CD4-positive, alpha-beta T cell treated with Interleukin-10 for 1 hour (primary cell): ENCODE measurements around the gene RIPK1.
A peak's percentile ranks its signal among the peaks of the same experiment; 100 is the strongest.
"Not testable (repeated sequence)": the region's sequence is repeated elsewhere in the genome, so short reads cannot be mapped to it uniquely, and the experiment has no call there.

Experiments used
- DNase-seq: peaks from one replicate; pipeline ENCODE4 v3.0.0-alpha.2; 2020

Gene RIPK1

GRCh38 chr6:3137057-3137777 is 68.9 kb downstream of the RIPK1 start:
- DNase-seq = no peak

GRCh38 chr6:3137873-3138272 is 69.6 kb downstream of the RIPK1 start:
- not testable (repeated sequence) for DNase-seq

GRCh38 chr6:3138341-3138740 is 70.0 kb downstream of the RIPK1 start:
- no peak for DNase-seq

DNA sequence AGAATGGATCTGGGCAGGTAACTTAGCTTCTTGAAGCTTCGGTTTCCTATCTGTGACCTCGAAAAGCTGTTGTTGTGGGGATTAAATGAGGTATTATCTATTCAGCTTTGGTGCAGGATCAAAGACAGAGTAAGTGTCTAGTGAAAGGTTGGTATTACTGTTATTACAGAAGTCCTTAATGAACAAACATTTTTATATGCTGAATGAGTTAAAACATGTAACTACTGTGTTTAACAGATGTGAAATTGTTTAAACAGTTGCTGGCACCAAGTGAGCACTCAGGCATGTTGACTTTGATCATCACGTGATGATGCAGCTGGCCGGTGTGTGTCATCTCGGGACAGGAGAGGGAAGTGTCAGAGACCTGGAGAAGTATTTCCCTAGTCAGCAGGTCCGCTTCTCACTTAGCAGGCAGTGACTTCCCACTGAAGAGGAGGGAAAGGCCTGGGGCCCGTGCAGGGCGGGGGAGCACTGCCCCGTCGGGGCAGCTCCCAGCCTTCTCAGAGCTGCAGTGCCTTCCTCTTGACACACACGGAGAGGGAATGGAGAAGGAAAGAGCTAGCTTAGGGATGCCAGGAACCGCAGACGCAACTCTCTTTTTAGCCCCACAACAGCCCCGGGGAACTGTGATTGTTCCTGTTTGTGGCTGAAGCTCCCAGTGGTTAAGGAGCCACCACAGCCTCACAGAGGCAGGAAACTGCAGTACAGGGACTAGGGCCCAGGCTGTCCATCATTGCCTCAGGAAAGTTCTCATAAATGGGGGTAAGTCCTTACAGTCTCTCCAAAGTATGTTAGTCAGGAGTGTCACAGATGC is 71.0 kb downstream of the RIPK1 start:
- DNase-seq = no peak

- no peak for DNase-seq
Measured at GRCh38 chr6:3140201-3140600, 71.9 kb downstream of the RIPK1 start.

DNA sequence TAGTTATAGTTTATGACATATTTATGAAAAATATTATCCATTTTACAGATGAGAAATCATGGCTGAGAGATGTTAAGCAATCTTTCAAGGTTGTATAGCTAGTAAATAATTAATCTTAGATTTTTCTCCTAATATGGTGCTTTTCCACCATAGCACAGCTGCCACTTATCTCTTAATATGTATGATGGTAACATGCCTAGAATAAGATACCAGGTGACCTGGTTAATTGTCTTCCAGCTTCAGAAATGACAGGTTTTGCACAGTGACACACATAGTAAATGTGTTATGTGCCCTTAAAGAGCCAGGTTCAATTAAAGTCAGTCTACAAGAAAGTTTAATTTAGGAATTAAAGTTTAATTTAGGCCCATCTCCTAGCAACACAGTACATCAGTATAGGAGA is 74.2 kb downstream of the RIPK1 start:
- no peak for DNase-seq

GRCh38 chr6:3143158-3143557 is 74.9 kb downstream of the RIPK1 start:
- no peak for DNase-seq

GRCh38 chr6:3144571-3144970 is 76.3 kb downstream of the RIPK1 start:
- DNase-seq = no peak

DNA sequence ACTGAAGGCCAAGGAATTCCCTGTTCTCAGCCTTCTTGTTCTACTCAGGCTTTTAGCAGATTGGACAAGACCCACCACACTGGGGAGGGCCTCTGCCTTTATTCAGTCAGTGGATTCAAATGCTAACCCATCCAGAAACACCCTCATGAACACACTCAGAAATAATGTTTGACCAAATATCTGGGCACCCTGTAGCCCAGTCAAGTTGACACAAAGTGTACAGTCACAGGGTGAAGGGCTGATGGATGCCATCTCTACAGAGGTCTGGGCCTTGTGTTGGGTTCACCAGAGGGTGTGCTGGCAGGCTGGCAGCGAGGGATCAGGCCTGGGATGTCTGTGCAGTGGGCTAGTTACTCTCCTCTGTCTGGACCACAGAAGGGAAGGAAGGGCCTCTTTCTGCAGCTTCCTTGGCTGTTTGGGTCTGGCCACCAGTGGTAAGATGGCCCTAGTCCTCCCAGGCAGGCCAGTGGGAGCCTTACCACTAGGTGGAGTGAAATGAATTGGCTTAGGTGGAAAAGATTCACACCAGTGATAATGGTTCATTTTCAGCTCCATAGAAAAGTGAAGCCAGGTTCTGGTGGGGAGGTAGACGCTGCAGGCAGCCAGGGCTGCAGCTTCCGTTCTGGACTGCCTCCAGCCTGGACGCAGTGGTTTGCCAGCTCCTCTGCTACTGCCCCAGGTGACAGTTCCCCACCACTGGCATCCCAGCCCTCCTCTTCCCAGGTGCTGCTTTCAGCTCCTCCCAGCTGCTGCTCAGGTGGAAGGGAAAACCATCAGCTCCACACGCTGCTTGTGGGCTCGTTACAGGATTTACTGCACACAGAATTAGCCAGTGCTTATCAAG is 79.8 kb downstream of the RIPK1 start:
- no peak for DNase-seq

DNA sequence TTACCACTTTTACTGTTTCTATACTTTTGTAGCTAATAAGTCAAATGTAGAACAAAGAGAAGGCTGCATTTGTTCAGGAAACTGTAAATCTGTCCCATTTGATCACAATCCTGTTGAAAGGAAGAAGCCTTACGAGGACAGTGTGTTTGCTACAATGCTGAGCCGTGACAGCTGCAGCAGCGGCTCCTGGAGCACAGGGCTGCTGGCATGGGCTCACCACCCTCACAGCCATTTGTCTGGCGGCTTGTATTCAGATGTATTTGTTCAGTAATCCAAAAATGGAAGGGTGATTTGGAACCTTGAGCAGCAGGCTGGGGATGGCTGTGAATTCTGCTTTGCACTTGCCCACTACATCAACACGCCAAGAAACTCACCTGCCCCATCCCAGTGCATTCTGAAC is 83.4 kb downstream of the RIPK1 start:
- DNase-seq = no peak

DNA sequence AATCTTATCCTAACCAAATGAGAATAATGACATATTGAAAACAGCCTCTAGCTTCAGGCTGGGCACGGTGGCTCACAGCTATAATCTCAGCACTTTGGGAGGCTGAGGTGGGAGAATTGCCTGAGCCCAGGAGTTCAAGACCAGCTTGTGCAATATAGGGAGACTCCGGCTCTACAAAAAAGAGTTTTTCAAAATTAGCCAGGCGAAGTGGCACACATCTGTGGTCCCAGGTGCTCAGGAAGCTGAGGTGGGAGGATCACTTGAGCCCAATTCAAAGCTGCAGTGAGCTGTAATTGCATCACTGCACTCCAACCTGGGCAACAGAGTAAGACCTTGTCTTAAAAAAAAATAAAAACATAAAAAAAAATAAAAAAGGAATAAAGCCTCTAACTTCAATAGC is 84.4 kb downstream of the RIPK1 start:
- DNase-seq = no peak

DNA sequence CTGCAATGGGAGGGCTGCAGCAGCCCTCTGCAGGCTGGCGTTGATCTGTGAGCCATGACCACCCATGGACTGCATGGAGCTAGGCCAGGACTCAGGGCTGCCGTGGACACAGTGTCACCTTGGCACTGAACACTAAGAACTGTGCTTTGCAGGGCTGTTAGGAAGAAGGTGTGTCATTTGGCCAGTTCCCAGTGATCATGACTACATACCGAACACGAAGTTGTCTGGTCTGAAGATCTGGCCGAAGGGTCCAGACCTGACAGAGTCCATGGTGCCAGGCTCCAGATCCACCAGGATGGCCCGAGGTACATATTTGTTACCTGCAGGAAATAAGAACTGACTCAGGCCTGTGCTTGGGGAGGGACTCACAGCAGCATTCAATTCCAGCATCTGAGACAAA is 87.1 kb downstream of the RIPK1 start:
- not testable (repeated sequence) for DNase-seq

GRCh38 chr6:3156184-3157130 is 88.2 kb downstream of the RIPK1 start:
- peak; percentile 42 for DNase-seq

- DNase-seq = peak; percentile 88
Measured at GRCh38 chr6:3157131-3157933, 89.0 kb downstream of the RIPK1 start, which contains the start of gene TUBB2A. TSS of gene TUBB2A (minus strand) at chr6:3157544. CDS start at chr6:3157463, 81 bp downstream.

DNA sequence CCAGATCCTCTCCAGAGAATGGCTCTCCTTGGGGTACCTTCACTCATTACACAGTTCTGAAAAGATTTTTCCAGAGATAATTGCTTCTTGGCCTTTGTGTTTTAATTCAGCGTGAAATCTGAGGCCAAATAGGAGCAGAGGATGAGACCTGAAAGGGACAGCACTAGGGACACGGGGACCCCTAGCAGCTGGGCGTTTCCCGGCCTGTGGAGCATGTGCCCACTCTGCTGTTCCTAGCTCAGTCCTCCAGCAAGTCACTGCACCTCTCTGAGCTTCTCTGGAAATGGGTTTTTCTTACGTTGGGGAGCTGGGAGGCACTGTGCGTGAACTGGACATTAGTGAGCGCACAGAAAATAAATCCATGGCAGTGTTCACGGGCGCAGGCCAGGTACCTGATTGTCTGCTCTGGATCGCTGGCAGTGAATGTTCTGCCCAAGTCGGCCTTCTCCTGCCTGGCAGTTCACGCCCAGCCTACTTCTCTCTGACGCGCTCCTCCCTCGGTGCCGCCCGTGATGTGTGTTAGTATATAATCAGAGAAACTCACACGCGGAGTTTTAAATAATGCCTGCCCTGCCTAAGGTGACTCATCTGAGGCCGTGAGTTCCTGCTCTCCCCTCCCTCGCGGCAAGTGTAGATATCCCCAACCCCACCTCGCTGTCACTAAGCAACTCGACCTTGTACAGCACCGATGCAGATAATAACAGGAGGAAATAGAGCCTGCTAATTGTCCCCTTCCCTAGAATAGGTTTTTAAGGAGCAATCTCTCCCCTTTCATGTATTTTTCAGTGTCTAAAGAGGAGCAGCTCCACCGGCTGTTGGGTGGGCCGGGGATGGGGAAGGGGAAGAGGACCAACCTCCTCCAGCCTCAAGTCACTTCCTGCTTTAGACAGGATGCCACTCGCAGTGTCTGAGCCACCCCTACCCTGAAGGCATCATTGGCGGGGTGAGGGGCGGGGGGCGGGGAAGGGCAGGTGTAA is 91.8 kb downstream of the RIPK1 start:
- peak; percentile 81 for DNase-seq

DNA sequence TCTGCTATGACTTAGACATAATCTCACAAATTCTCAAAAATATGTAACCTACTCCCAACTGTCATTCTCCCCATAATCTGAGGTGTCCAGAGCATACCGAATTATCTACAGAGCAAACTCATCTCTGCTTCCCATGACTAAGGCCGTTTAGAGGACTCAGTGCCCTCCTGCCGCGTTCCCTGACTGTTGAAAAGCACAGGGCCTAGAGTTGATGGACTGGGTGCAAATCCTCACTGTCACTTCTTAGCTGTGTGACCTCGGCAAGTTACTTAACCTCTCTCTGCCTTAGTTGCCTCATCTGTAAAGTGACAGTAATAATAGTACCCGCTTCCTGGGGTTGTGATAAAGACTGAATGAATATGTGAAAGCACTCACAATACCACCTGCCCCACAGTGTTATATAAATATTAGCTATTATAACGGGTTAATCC is 93.8 kb downstream of the RIPK1 start:
- DNase-seq = no peak

DNA sequence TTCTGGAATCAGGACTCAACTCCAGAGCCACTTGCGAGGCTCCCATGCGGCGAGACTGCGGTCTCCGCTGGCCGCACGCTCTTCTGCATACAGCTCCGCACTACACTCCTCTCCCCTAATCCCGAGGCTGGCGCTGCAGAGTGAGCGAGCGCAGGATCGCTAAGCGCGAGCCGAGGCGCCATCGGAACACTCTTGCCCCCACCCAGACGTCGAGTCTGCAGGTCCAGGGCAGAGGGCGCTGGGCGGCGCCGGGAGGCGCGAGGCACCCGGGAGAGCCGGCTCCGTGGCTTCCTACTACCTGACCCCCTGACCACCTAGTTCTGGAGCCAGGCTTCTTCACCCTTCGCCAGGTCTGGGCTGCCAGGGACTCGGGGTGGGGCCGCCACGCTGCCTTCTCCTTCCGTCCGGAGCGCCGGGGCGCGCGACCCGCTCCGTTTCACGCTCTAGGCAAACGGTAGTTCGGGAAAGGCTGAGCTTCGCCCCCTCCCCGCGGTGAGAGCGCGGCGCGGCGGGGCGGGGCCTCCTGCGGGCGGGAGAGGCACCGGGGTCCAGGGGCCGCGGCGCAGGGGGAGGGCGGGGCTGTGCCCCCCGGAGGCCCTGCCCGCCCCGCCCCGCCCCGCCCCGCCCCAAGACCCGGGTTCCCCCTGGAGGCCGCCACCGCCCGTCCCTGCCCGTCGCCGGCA is 94.4 kb downstream of the RIPK1 start:
- peak; percentile 71 for DNase-seq

DNA sequence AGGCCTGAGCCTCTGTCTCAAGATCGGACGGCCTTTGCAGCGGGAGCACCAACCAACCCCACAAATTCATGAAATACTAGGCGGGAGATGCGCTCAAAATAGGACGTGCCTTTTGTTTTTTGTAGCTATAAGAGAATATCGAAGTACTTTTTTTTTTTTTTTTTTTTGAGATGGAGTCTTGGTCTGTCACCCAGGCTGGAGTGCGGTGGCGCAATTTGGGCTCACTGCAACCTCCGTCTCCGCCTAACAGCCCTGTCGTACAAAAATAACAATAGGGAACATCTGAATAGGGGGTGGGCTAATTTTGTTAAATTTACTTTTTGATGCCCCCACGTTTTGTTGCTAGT is 94.9 kb downstream of the RIPK1 start:
- DNase-seq = no peak

DNA sequence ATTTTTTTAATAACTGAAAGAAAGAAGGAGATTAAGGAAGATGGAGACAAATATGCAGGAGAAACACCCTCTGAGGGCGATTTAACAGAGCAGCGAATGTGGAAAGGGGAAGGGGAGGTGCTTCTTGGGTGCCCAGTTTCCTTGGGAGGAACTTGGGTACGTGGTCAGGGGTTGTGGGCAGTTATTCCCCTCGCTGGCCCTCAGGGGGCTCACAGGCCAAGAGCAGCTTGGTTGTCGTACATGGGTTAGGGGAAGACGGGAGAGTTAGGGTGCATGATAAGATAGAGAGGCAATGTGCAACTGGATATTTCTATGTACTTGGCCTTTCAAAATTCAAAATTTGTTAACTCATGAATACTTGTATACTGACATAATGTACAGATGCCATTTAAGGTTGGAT is 96.1 kb downstream of the RIPK1 start:
- no peak for DNase-seq
